Inflammatory macrophage treated with lipopolysaccharide for 4 hours (primary cell): Measurements from ENCODE around the gene ZNF418.
"Not testable (repeated sequence)": the region's sequence is repeated elsewhere in the genome, so short reads cannot be mapped to it uniquely, and the experiment has no call there.

Source experiments
- DNase-seq: peaks from one replicate; pipeline ENCODE4 v3.0.0-alpha.2; 2020

ZNF418 gene

DNA sequence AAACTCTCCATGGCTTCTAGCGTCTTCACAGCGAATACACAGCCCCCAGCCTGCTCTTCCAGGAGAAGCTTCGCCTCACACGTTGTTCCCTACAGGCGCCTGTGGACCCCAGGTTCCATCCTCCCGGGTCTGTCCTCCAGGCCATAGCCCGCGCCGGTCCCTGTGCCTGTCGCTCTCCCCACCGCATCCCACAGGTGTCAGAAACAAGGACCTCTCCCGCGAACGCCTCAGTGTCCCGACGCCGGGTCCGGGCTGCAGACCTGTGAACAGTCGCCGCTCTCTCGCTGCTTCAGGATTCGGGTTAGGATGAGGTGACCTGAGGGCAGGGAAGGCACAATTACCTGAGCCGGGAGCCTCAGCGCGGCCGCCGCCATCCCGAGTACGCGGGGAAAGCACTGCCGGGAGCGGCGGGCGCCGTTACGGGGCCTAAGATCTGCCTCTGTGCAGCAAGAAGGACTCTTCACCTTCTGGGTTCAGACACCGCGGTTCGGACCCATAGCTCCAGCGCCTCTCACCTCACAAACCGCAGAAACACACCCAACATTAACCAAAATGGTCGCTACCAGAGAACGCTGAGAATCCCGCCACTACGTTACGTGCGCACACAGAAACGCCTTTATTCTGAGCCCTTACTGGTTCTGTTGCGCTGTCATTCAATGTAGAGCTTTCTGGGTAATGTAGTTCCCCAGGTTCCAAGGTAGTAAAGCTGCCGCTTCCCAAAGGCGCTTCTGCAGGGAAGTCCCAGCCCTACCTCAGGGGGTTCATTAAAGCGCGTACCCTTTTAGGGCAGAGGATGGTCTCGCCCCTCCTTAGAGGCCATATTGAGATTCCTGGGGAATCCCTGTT, at the start of gene ZNF418:
Gene ZNF418, minus strand, starts transcription at position 583 of the 846 bp plus-strand sequence. CDS start 1,580 bp downstream, outside the sequence.
- DNase-seq: peak; percentile 70

DNA sequence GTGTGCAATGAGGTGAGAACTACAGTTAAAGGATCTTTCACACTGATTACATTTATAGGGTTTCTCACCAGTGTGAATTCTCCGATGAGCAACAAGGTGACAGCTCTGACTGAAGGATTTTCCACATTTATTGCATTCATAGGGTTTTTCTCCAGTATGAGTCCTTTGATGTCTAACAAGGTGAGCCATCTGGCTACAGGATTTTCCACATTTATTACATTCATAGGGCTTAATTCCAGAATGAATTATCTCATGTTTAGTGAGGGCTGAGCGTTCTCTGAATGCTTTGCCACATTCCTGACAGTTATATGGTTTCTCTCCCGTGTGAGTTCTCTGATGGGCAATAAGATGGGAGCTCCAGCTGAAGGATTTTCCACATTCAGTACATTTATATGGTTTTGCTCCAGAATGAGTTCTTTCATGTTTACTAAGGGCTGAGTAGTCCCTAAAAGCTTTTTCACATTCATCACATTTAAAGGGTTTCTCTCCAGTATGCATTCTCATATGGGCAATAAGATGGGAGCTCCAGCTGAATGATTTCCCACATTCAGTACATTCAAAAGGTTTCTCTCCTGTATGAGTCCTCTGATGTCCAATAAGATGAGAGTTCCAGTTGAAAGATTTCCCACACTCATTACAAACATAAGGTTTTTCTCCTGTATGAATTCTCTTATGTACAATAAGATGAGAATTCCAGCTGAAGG, 43.5 kb upstream of the ZNF418 start:
- no peak for DNase-seq

DNA sequence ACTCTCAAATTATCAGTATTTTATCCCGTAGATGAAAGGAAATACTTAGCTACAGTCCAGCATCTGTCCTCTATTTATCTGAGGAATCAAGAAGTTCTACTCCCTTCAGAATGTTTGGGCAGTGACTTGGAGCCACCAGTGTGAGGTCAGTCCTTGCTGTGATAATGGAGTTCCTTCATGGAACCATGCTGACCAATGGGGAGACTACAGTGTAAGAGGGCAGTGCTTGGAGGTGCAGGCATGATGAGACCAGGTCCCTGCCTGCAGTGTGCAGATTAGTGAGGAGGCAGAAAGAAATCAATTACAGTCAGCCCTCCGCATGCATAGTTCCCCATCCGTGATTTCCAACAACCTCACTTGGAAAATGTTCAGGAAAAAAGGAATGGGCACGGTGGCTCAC, 39.2 kb upstream of the ZNF418 start, which contains the start of gene C19orf18:
Gene C19orf18, minus strand, starts transcription at position 101 of the 400 bp plus-strand sequence. CDS start 102 bp downstream, outside the sequence.
- DNase-seq: no peak

DNA sequence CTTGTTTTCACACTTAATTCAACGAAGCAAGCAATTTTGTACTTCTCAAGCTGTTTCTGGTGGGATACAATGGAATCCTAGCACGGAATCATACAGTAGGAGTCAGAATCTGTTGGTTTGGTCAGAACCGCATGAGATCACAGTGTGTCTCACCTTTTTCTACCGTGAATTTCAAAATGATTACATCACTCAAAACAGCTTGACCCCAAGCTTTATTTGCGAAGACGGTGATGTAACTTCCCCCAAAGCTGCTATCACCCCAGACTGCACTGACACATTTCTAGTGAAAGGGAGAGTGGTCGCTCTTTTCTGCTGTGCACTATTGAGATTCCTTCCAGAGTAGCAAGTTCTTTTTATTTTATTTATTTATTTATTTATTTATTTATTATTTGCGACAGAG, 29.6 kb upstream of the ZNF418 start:
- no peak for DNase-seq

DNA sequence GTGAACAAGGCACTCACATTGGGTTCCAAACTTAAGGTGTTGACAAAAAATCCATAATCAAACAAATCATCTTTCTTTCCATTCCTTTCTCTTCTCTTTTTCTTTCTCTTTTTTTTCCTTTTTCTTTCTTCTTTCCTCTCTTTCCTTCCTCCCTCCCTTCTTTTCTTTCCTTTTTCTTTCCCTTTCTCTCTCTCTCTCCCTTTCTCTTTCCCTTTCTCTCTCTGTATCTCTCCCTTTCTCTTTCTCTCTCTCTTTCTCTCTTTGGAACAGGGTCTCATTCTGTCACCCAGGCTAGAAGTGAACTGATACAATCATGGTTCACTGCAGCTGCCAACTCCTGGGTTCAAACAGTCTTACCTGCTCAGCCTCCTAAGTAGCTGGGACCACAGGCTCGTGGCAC, 26.6 kb upstream of the ZNF418 start:
- DNase-seq: no peak

DNA sequence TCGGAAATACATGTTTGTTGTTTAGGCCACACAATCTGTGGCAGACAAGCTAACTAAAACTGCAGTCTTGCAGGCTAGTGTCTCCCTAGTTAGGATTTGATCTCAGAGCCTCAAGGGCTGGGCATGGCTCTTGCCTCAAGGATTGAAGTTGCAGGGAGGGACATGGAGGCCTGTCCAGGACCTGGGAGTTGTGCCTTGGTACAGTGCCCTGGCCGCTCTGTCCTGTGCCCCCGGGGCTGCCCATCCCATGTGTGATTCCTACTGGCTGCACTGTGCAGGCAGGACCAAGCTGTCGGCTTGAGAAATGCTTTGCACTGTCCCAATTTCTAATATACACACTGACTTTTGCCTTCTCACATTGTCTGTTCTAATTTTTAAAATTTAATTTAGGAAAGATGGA, 19.8 kb upstream of the ZNF418 start:
- no peak for DNase-seq

DNA sequence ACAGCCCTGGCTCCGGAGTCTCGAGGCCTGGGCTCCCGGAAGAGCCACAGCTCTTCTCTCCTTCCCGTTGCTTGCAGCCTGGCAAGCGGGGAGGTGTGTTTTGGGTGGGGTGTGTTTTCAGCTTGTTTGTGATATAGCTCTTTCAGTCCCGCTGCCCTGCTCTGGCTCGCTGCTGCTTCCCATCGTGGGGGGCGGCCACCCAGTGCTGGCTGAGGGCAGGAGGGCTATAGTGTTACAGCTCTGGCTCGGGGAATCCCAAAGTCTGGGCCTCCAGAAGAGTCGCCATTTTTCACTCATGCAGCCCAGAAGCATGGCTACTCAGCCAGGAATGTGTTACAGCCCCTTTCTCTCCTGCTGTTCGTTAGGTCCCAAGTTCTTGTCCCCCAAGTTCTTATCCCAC, 14.5 kb upstream of the ZNF418 start:
- no peak for DNase-seq

DNA sequence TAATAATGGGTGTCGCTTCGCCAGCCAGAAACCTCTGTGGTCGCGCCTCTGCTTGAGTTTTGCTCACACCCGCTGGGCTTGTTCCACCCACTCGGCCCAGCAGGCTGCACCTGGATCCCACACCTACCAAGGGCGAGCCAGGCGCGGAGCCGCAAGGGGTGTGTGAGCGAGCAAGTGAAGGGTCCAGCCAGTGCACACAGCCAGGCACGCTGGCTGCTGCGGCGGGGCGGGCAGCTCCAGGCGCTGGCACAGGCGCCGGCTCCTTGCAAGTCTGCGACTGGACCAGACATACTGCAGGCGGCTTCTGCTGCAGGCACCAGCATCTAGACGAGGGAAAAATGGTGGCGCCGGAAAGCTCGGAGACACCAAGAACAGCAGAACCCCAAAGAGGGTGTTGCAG, 14.1 kb upstream of the ZNF418 start:
- no peak for DNase-seq

DNA sequence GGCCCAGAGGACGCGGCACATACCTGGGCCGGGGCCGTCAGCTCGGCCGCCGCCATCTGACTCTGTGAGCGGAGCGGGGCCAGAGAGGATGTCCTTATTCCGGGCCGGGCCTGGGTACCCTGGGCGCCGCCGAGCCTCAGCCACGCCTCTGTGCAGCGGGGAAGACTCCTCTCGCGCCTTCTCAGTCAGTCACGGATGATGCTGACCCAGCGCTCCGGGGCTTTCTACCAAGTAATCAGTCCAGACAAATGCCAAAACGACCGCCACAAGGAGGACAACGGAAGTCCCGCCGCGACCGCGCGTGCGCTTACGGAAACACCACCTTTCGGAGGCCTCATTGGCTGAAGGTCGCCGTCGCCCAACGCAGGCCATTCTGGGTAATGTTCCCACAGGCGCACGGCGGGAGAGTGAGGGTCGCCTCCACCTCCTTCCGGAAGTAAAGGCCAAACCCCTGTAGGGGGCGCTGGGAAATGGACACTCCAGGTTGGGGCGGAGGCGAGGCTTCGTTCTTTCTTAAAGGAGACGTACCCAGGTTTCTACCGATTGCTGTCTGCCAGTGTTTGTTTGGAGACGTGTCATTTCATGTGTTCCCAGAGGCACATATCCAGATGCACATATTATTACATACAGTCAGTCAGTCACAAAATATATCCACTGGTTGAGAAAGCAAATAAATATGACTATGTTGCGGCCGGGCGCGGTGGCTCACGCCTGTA, 12.4 kb upstream of the ZNF418 start, which contains the start of gene ZNF256:
Gene ZNF256, minus strand, starts transcription at position 288 of the 716 bp plus-strand sequence. Its CDS starts 232 bp downstream, at position 56.
- DNase-seq: peak; percentile 81

DNA sequence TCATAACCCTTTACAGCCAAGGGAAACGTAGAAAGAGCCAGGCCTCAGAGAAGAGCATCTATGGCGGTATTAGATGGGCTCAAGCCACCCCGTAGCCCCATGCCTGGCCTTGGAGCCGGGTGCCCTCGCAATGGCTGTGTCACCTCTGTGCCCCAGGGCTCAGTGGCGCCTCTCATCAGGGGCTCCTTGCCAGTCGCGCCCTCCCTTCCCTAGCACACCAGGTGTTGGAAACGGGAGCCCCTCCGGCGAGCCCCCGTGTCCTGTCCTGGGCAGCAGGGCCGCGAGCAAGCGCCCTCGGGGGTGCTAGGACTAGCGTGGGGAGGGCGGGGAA, 11.9 kb upstream of the ZNF418 start:
- no peak for DNase-seq

DNA sequence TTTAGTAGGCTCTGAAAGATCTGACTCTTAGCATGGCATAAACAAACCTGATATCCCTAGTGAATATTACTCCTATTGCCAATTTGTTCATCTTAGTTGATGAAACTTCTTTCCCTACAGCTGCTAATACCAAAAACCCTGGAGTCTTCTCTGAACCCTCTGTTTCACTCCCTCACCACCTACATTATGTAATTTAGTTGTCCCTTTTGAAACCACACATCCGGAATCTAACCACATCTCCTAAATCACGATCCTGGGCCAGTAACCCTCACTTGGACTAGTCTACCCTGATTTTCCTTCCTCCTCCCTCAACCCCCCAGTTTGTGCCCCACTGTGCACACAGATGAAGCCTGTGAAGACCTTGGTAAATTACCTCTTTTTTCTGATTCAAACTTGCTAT, 11.1 kb upstream of the ZNF418 start:
- no peak for DNase-seq

DNA sequence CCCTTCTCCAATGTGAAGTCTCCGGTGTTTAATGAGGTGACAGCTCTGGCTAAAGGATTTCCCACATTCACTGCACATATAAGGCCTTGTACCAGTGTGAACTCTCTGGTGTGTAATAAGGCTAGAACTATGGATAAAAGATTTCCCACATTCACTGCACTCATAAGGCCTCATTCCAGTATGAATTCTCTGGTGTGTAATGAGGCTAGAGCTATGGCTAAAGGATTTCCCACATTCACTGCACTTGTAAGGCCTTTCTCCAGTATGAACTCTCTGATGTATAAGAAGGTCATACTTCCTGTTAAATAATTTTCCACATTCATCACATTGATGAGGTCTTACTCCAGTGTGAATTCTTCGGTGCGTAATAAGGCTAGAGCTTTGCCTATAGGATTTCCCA, 6.4 kb upstream of the ZNF418 start:
- no peak for DNase-seq

DNA sequence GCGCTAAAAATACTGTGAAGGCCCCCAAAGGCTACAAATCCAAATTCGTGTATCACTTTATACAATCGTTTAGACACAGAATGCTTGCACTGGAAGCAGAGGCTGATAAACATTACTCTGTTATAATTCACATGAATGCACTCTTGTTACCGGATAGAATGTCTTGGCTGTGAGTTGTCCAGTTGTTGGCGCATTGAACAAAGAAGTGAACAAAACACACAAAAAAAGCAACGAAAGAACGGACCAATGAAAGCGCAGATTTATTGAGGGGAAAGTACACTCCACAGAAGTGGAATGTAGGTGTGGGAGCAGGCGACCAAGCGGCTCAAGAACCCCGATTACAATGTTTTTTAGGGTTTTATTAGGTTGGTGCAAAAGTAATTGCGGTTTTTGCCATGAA, 529 bp upstream of the ZNF418 start:
- DNase-seq: no peak

DNA sequence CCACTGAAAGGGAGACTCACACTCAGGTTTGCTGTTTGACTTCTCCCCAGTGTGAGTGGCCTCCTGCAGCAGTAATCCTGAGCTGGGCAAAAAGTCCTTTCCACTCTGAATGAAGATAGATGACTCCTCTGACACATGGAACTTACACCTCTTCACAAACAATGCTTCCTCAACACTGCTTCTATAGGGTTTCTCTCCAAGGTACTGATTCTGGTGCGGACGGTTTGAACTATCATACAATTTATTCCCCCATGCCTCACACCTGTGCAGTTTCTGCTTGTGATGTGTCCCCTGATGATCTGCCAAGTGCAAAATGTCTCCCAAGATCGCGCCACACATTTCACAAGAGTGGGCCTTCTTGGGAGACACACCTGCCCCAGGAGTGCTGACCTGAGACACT, 7.6 kb downstream of the ZNF418 start:
- DNase-seq: no peak

DNA sequence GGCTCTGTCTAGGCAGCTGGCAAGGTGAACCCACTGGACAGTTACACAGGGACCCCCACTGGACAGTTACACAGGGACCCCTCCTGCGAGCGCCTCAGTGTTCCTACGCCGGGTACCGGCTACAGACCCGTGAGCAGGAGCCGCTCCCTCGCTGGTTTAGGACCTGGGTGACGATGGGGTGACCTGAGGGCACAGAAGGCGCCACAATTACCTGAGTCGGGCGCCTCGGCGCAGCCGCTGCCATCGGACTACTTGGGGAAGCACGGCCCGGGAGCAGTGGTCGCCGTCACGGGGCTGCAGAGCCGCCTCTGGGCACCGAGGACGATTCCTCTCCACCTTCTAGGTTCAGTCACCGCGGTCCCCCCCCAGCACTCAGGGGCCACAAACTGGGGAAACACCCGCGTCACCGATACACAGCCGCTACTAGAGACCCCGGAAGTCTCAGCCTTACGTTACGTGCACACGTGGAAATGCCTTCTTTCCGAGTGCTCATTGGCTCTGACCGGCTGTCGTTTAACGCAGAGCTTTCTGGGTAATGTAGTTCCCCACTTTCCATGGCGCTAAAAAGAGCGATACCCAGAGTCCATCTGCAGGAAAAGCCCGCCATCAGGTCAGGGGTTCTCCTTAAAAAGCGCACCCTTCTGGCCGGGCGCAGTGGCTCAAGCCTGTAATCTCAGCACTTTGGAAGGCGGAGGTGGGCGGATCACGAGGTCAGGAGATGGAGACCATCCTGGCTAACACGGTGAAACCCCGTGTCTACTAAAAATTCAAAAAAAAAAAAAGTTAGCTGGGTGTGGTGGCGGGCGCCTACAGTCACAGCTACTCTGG, 18.8 kb downstream of the ZNF418 start, which contains the start of gene ZNF417:
Gene ZNF417, minus strand, starts transcription at position 425 of the 828 bp plus-strand sequence. Its CDS starts 181 bp downstream, at position 244.
- DNase-seq: peak; percentile 96

DNA sequence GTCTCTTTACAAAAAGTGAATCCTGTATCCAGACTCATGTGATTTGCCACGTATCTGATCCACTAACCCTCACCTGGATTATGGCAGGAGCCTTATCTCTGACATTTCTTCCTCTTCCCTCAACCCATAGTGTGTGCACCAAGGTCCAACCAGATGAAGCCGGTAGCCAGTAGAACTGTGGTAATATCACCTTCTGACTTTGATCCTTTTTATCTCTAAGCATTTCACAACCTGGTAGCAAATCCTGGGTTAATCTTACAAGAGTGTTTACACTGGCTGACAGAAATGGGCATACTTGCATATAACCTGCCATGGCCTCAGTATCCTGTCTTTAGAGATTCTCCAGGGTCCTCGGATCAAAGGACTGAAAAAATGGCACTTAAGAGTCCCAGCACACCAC, 20.7 kb downstream of the ZNF418 start:
- DNase-seq: no peak

DNA sequence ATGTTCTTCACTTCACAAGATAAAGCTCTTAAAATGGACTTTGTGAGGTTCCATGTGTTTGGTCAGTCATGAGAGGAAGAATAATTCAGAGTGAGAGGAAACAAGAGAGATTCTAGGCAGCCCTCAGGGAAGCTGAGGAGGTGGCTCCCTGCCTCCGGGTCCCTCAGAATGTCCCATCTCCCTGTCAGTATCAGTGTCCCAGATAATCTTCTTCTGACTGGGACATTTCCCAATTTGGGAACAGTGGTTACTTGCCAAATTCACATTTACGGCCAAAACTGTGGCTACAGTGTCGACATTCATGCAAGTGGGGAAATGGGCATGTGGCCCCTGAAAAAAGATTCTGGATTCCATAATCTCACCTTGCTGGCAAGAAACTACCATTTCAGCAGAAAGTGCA, 27.8 kb downstream of the ZNF418 start:
- DNase-seq: no peak

DNA sequence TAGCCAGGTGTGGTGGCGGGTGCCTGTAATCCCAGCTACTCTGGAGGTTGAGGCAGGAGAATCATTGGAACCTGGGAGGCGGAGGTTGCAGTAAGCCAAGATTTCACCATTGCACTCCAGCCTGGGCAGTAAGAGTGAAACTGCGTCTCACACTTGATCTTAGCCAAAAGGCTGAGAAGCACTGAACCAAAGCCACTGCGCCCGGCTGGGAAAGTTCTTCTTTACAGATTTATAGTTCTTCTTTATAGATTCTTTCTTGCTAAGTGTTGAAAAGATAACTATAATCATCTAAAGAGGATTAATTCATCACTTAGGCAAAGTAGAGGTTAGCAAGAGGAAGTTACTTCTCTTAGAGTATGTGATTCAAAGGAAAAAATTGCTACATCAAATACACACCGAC, 29.9 kb downstream of the ZNF418 start:
- peak; percentile 4 for DNase-seq

DNA sequence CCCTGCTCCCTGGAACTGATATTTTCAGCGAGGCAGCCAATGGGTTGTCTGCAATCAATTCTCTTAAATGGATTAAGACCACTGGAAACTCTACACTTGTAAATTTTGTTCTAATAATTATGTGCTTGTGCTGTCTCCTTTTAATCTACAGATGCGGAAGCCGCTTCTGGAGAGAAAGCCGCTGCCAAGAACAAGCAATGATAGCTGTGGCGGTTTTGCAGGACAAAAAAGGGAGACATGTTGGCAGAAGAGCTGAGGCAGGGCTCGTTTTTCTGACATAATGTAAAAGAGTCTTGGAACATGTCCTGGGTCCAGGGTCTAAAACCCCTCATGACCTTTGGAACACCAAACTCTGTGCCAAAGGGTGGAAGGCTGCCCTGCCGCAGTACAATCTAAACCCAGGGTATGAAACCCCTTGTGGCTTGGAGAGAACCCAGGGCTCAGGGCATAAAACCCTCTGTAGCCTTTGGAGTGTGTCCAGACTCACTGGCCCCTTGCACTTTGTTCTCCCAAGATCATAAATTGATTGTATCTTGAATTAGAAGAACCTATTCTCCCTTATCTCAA, 31.5 kb downstream of the ZNF418 start:
- no peak for DNase-seq

DNA sequence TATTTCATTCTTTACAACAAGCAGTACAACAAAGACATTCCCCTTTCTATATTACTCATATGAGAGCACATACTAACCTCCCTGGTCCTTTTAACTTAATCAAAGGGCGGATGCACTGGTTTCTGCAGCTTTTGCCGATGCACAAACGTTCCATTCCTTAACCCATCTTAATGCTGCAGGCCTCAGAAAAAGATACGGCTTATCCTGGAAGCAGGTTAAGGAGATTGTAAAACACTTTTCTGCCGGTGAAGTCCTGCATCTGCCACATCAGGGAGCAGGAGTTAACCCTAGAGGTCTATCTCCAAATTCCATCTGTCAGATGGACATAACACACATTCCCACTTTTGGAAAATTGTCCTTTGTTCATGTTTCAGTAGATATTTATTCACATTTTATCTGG, 34.9 kb downstream of the ZNF418 start:
- DNase-seq: no peak

DNA sequence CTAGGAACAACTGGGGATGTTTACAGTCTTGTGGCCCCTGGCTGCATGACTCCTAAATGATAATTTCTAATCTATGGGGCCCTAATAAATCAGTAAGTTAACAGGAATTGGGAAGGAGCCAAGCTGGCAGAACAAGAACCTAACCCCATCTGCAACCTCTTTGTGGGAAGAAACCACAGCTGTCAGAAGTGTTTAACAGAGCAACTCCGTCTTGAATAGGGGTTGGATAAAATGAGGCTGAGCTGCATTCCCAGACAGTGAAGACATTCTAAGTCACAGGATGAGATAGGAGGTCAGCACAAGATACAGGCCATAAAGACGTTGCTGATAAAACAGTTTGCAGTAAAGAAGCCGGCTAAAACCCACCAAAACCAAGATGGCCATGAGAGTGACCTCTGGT, 44.5 kb downstream of the ZNF418 start:
- DNase-seq: not testable (repeated sequence)
